ENCODE results near the gene MTURN.
A peak's percentile ranks its signal among the peaks of the same experiment; 100 is the strongest.

MTURN gene

DNA sequence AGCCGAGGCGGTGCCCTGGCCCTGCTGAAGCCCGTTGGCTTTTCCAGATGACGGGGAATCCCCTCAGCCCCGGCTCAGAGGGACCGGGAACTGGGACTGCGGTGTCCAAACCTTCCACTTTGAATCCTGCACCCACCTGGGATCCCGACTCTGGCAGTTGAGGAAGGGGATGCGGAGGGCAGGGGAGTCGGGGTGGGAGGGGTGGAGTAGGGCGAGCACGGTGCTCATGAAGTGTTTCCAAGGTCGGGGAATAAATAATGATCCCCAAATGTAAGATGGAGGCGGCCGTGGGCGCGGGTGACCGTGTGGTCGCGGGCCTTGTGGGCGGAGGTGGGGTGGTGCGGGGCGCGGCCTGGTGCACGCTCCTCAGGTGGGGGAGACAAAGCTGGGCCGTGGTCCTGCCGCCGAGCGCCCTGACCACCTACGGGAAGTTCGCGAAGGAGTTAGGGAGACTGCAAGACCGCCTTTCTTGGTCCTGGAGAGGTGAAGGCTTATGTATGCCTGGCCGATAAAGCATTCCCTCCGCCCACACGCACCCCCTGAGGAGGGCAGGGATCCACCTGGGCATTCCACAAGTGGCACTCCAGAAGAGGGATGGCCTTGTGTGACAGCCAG lies 1.4 kb downstream of the MTURN start:
- DNase-seq (ENCODE audit: low spot score), result no peak

- no peak for DNase-seq (ENCODE audit: low spot score)
Observed at GRCh38 chr7:30136743-30137485, 2.1 kb downstream of the MTURN start.

GRCh38 chr7:30139836-30140384 lies 5.1 kb downstream of the MTURN start:
- no peak for DNase-seq (ENCODE audit: low spot score)

DNA sequence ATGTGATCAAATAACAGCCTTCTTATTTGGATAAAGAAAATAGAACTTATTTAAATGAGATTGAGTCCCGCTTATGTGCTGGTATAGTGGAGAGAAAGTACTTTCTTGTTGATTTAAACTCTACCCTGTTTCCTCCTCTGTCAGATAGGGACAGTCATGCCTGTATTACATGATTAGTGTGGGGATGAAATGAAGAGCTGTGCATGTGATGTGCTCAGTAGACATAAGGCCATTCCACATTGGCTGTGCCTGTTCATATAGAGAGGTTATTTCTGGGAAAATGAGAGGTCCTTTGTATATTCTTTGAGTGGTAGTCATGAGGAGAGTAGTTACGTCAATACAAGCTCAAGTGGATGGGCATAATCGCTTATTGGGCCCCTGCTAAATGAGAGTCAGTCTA lies 5.7 kb downstream of the MTURN start:
- DNase-seq (ENCODE audit: low spot score), result no peak

- DNase-seq (ENCODE audit: low spot score), result no peak
Observed at GRCh38 chr7:30142710-30143109, 7.9 kb downstream of the MTURN start.

- no peak for DNase-seq (ENCODE audit: low spot score)
Observed at GRCh38 chr7:30143748-30144251, 9.0 kb downstream of the MTURN start.

DNA sequence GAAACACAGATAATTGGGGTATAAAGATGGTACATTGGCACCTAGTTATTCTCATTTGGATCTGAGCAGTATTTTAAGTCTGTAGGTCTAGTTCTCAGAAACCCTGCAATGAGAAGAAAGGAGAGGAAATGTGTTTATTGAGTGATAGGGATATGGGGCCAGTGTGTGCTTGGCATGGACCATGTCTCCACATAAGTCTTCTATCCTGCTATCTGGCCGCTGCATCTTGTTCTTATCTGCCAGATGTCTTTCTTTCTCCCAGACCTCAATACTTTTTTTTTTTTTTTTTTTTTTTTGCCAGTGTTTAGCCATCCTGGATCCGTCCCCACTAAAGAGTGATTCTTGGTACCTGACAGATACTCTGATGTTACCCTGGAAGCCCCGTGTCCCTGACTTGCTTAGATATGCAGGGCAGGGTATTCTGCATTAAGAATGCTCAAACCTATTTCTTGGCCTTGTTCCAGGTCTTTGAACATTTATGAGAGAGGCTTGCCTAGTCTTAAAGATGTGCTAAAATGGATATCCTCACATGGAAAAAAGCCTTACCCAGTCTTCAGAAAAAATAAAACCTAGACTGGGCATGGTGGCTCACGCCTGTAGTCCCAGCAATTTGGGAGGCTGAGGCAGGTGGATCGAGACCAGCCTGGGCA lies 10.0 kb downstream of the MTURN start:
- DNase-seq (ENCODE audit: low spot score), result no peak

DNA sequence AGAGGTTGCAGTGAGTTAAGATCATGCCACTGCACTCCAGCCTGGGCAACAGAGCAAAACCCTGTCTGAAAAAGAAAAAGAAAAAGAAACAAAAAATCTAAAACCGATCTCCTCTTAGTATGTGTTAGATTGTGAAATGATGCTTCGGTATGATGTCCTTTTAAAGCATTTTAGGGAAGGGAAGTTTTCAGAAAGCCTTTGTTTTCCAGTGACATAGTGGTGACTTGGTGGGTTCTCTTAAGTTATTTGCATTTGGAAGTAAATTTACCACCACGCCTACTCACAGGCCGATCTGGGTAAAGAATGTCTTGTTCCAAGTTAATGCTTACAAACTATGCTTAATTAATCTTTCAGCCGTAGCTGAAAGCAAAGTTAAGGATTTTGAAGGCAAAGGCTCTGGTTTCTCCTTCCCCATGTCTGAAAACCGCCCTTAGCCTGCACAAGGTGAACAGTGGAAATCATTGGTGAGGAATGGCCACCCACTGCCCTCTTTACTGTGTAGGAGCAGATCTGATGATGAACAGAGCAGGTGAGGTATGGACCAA lies 10.7 kb downstream of the MTURN start:
- no peak for DNase-seq (ENCODE audit: low spot score)

- no peak for DNase-seq (ENCODE audit: low spot score)
Observed at GRCh38 chr7:30146127-30146612, 11.4 kb downstream of the MTURN start.

DNA sequence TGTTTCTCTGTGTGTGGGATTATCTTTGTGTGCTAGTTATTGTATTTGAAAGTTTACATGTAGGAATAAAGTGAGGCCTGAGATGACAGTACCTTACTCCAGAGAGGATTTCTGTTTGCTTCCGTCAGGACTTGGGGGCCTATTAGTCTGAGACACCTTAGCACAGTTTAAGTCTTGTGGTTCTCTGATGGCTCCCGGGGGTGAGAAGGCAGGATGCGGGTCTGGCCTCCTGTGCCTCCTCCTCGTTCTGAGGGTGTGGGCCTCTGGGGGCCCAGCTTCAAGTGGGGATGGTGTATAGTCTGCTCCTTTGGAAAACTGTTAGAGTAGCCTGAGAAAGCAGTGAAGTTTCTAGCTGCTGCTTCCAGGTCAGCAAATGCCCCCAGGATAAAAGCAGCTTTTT lies 12.4 kb downstream of the MTURN start:
- no peak for DNase-seq (ENCODE audit: low spot score)

- peak; percentile 50 for DNase-seq (ENCODE audit: low spot score)
Observed at GRCh38 chr7:30147785-30148184, 13.0 kb downstream of the MTURN start.

GRCh38 chr7:30148426-30148825 lies 13.6 kb downstream of the MTURN start:
- no peak for DNase-seq (ENCODE audit: low spot score)

DNA sequence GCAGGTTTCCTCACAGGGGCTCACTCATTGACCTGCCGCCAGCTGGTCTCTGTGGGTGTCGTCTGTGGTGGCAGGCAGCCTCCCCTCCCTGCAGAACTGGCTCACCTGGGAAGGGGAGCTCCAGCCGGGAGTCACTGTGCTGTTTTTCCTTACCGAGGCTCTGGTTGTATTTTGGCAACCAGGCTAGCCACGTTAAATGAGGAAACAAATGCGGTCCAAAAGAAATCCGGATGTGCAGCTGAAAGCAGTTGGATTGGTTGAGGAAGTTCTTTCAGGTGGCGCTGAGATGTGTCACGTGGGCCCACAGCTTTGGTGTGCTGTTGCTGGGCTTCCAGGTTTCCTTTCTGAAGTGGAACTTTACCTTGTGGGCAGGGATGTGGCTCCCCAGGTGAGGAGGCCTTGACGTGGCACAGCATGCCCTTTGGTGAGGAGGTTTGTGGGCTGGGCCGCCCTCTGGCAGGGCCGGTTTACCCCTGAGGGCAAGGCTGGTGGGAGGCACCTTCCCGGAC lies 14.2 kb downstream of the MTURN start:
- DNase-seq (ENCODE audit: low spot score), result no peak

- DNase-seq (ENCODE audit: low spot score), result no peak
Observed at GRCh38 chr7:30149640-30150272, 15.0 kb downstream of the MTURN start.

- DNase-seq (ENCODE audit: low spot score), result no peak
Observed at GRCh38 chr7:30150711-30151110, 15.9 kb downstream of the MTURN start.

DNA sequence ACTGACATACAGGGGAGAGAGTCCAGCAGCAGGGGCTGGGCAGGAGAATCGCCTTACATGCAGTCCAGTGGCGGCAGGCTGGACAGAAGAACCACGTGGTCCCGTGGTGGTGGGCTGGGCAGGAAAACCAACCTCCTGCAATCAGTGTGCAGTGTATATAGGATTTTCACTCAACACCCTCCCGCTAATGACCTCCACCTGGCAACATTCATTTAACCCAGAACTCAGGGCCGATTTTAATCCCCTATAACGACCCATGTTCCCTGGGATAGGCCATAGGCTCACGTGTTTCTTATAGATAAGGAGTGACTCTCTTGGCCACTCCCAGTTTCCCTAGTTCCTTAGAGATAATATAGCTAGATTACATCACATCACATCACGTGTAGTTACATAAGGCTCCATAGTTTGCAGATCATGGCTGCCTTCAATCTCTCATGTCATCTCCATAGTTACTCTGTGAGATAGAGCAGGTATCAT lies 19.4 kb downstream of the MTURN start:
- DNase-seq (ENCODE audit: low spot score), result no peak

GRCh38 chr7:30155481-30155880 lies 20.7 kb downstream of the MTURN start:
- peak; percentile 52 for DNase-seq (ENCODE audit: low spot score)

- DNase-seq (ENCODE audit: low spot score), result no peak
Observed at GRCh38 chr7:30157204-30157603, 22.4 kb downstream of the MTURN start.

GRCh38 chr7:30159163-30159562 lies 24.4 kb downstream of the MTURN start:
- DNase-seq (ENCODE audit: low spot score), result no peak

DNA sequence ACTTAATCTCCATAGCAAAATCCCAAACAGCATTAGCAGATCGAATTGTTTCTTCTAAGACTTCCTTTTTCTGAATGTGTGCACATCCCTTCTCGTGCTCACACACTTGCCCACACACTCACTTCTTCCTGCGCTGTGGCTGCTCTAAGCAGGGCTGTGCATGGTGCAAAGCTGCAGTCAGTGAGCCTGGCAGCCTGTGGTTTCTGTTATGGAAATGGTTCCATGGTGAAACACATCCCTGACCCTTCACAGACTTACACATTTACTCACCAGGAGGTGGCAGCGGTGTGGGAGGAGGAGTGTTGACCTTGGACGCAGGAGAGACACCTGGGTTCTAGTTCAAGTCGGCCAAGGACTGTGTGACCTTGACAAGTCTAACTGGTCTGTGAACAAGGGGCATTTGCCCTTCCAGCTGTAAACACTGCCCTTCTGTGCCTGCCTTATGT lies 24.9 kb downstream of the MTURN start:
- peak; percentile 49 for DNase-seq (ENCODE audit: low spot score)

DNA sequence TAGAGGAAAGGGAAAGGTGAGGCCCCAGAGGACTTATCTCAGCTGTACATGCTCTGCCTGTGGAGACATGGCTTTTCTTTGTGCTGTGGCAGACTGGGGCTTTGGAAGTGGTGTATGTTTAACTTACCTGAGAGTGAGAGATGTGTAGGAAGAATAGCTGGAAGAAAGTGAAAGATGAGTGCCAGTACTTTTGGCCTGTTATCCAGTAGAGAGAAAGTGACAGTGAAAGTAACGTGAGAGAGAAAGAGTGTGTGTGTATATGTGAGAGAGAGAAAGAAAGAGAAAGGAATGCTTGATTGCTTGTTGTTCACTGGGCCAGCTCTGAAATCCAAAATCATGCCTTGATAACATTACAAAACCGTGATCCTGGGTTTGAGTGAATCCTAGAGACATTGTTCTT lies 25.5 kb downstream of the MTURN start:
- DNase-seq (ENCODE audit: low spot score), result no peak

Data from putamen (tissue), 1 donor.